HepG2 (cell line): ENCODE data around the gene PRKCE. TPM values are rescaled to one million over a fixed set of nuclear protein-coding genes. Genes with fewer than 3 reads are reported as not detected.

Experiments
- ATAC-seq: fragments of 200-7000 bp; cut with Tn5 transposase; 3 replicates; pipeline ENCODE4 v1.9.1; 2020; ENCODE audit warnings: mild to moderate bottlenecking, moderate library complexity
- BruUV-seq: library from RNA; stranded (reverse); fragments of 400-500 nt; replicated peaks from 2 replicates; lab custom pipeline; 2021; lab: Mats Ljungman, UMichigan
- CTCF ChIA-PET: fragments of 300-600 bp; formaldehyde crosslinking; extraction: SDS; loops from one replicate; lab custom pipeline; 2021; ENCODE audit warnings: low total read pairs, inconsistent platforms, low intra/inter-chr PET ratio; lab: Yijun Ruan, JAX
- POLR2A ChIA-PET: fragments of 350-600 bp; sonication (Branson Sonifier 250); formaldehyde crosslinking; loops from one replicate; lab custom pipeline; 2020; ENCODE audit warnings: antibody characterized with exemption, inconsistent platforms; lab: Yijun Ruan, JAX
- DNase-seq: peaks from one replicate; pipeline ENCODE4 v3.0.0-alpha.2; 2015; ENCODE audit warnings: low spot score
- FAIRE-seq: peaks from 3 replicates; lab custom pipeline; 2011; peaks lifted over from hg19 to GRCh38; lab: Jason Lieb, UNC
- H2AFZ ChIP-seq: one replicate; pipeline ENCODE4 v1.6.1; 2011; ENCODE audit warnings: low read length, inconsistent platforms
- H3K27ac ChIP-seq: fragments of 300-600 bp; 3 replicates; pipeline ENCODE4 v1.8.0; 2011; ENCODE audit warnings: mixed run types, mild to moderate bottlenecking, mixed read lengths, low read length, inconsistent platforms; ENCODE audit not compliant: insufficient read depth; ENCODE audit errors: extremely low read length
- H3K27me3 ChIP-seq, 2 experiments: fragments of 200-600 bp in 1 of 2; 2 replicates in 1 of 2; 3 replicates in 1 of 2; pipeline versions ENCODE4 v1.6.0 to v1.8.0; 2011; ENCODE audit warnings: low read length in 2 of 2, mild to moderate bottlenecking in 2 of 2, moderate library complexity in 2 of 2, inconsistent platforms in 1 of 2; ENCODE audit not compliant: insufficient read depth in 2 of 2, control insufficient read depth in 1 of 2
- H3K36me3 ChIP-seq, 2 experiments: fragments of 200-600 bp in 1 of 2; replicated peaks in 1 of 2; 2 replicates in 1 of 2; 3 replicates in 1 of 2; pipeline versions ENCODE4 v1.5.1 to v1.8.0; 2011; ENCODE audit warnings: low read length in 2 of 2, inconsistent platforms in 1 of 2; ENCODE audit not compliant: insufficient read depth in 2 of 2, control insufficient read depth in 1 of 2
- H3K4me1 ChIP-seq: 2 replicates; pipeline ENCODE4 v1.5.1; 2012; ENCODE audit warnings: low read length, inconsistent platforms; ENCODE audit not compliant: insufficient read depth
- H3K4me2 ChIP-seq: 2 replicates; pipeline ENCODE4 v1.6.0; 2011; ENCODE audit warnings: low read depth, low read length, inconsistent platforms
- H3K4me3 ChIP-seq, 3 experiments: fragments of 200-600 bp in 1 of 3; sonication (generic), shearing (Covaris generic) in 1 of 3; replicated peaks in 1 of 3; 2 replicates each; pipeline ENCODE4 v1.5.1; 2011 to 2016; ENCODE audit warnings: low read length in 3 of 3, inconsistent platforms in 2 of 3, low read depth in 2 of 3, mild to moderate bottlenecking in 2 of 3, control low read depth in 1 of 3, mixed read lengths in 1 of 3; ENCODE audit not compliant: insufficient read depth in 1 of 3
- H3K79me2 ChIP-seq: one replicate; pipeline ENCODE4 v1.6.1; 2011; ENCODE audit warnings: low read length, inconsistent platforms; ENCODE audit not compliant: insufficient read depth
- H3K9ac ChIP-seq: 2 replicates; pipeline ENCODE4 v1.6.0; 2011; ENCODE audit warnings: mild to moderate bottlenecking, low read depth, low read length, inconsistent platforms; ENCODE audit not compliant: insufficient read depth
- H3K9me3 ChIP-seq: 2 replicates; pipeline ENCODE4 v1.5.1; 2012; ENCODE audit warnings: mild to moderate bottlenecking, low read length
- H4K20me1 ChIP-seq: 2 replicates; pipeline ENCODE4 v1.6.0; 2011; ENCODE audit warnings: inconsistent platforms, mild to moderate bottlenecking, low read length, moderate library complexity; ENCODE audit not compliant: insufficient read depth
- BRCA1 ChIP-seq: sonication (generic); formaldehyde crosslinking; IDR thresholded peaks from 2 replicates; pipeline ENCODE4 v1.4.0; 2020; ENCODE audit warnings: missing genetic modification reagents
- CAMTA2 ChIP-seq: sonication (generic); formaldehyde crosslinking; IDR thresholded peaks from 2 replicates; pipeline ENCODE4 v1.4.0; 2020; ENCODE audit warnings: mild to moderate bottlenecking, missing genetic modification reagents, borderline replicate concordance
- NR1H2 ChIP-seq: sonication (generic); formaldehyde crosslinking; IDR thresholded peaks from 2 replicates; pipeline ENCODE4 v1.8.1; 2022; ENCODE audit warnings: low read depth, missing genetic modification reagents, borderline replicate concordance
- PAX8 ChIP-seq: sonication (generic); formaldehyde crosslinking; IDR thresholded peaks from 2 replicates; pipeline ENCODE4 v1.8.0; 2022; ENCODE audit warnings: mild to moderate bottlenecking, missing genetic modification reagents, borderline replicate concordance
- SALL2 ChIP-seq: sonication (generic); formaldehyde crosslinking; IDR thresholded peaks from 2 replicates; pipeline ENCODE4 v1.8.1; 2023; ENCODE audit warnings: mild to moderate bottlenecking, missing genetic modification reagents, inconsistent platforms
- SATB2 ChIP-seq: sonication (generic); formaldehyde crosslinking; IDR thresholded peaks from 2 replicates; pipeline ENCODE4 v1.5.0; 2020; ENCODE audit warnings: missing genetic modification reagents
- YEATS4 ChIP-seq: sonication (generic); formaldehyde crosslinking; IDR thresholded peaks from 2 replicates; pipeline ENCODE4 v1.4.0; 2020; ENCODE audit warnings: missing genetic modification reagents, borderline replicate concordance
- ZFP36L1 ChIP-seq: sonication (generic); formaldehyde crosslinking; IDR thresholded peaks from 2 replicates; pipeline ENCODE4 v1.8.0; 2022; ENCODE audit warnings: mild to moderate bottlenecking, missing genetic modification reagents, moderate library complexity
- ZNF121 ChIP-seq: sonication (generic); formaldehyde crosslinking; IDR thresholded peaks from 2 replicates; pipeline ENCODE4 v1.5.0; 2020; ENCODE audit warnings: mild to moderate bottlenecking, missing genetic modification reagents
- ZNF614 ChIP-seq: IDR thresholded peaks from 2 replicates; pipeline ENCODE4 v1.6.1; 2018; ENCODE audit warnings: missing biosample characterization, missing genetic modification reagents, inconsistent platforms, borderline replicate concordance
- ZNF878 ChIP-seq: sonication (generic); formaldehyde crosslinking; IDR thresholded peaks from 2 replicates; pipeline ENCODE4 v1.8.1; 2023; ENCODE audit warnings: mild to moderate bottlenecking, missing genetic modification reagents, moderate library complexity
- WGBS: methylation state at CpG from one replicate; pipeline ENCODE4 v1.1.6; 2017; ENCODE audit warnings: low lambda C conversion rate; 5-methylcytosine and 5-hydroxymethylcytosine counted together
- in situ Hi-C: cut with HindIII; loops from 2 replicates; pipeline ENCODE4 v1.10.0; 2017; ENCODE audit warnings: low pct_unique_long_range_greater_than_20kb; ENCODE audit not compliant: extremely low pct_ligation_motif_present
- intact Hi-C: fragments of 100-400 bp; cut with micrococcal nuclease; formaldehyde crosslinking; loops from one replicate; pipeline ENCODE4 v1.10.0; 2022; ENCODE audit not compliant: unreplicated experiment
- polyA plus RNA-seq, 8 experiments: library from polyadenylated mRNA; depleted of rRNA in 3 of 8; stranded (reverse) in 7 of 8; unstranded in 1 of 8; fragments of >200 nt; fragmentation: Illumina TruSeq in 4 of 8; extraction: Trizol in 4 of 8; gene quantifications; 2 replicates each; pipeline versions ENCODE4 v1.2.1 to v1.2.3, GENCODE V29; 2011 to 2016; ENCODE audit warnings: low read depth in 4 of 8, missing spikeins in 1 of 8, mixed read lengths in 1 of 8; ENCODE audit not compliant: insufficient read depth in 1 of 8
- total RNA-seq, 5 experiments: library from RNA; depleted of rRNA; stranded (reverse); fragments of >200 nt; fragmentation: Illumina TruSeq; extraction: Trizol; gene quantifications; 2 replicates each; pipeline ENCODE4 v1.2.3, GENCODE V29; 2016; ENCODE audit warnings: low read depth in 1 of 5
- TF ChIP-seq, protein P1 (sequence below): sonication (generic); formaldehyde crosslinking; IDR thresholded peaks from 2 replicates; pipeline ENCODE4 v1.4.0; 2020; ENCODE audit warnings: missing genetic modification reagents, borderline replicate concordance
- TF ChIP-seq, protein P2 (sequence below): sonication (generic); formaldehyde crosslinking; IDR thresholded peaks from 2 replicates; pipeline ENCODE4 v1.5.0; 2020; ENCODE audit warnings: mild to moderate bottlenecking, missing genetic modification reagents

Gene PRKCE
- total and polyA plus RNA-seq, 2 of the 13 experiments (the other 11 are each of a cell fraction or from before 2014, with no cell fraction given), result 1.0 to 3.9 TPM

DNA sequence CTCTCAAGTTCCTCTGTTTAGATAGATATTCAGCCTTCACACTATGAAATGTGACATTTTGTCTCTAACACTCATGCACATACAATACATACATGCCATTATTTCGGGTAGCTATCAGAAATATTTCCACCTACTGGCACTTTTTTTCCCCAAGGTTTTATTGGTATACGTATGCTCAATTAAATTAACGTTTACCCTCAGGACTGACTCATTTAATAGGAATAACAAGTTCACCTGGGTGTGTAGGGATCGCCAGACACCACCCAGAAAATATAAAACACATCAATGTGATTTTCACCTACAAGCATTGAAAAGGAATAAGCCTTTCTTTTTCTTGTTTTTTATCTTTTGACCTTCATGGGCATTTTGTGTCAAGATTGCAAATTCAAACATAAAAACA is 507.2 kb downstream of the PRKCE start:
- intact Hi-C loops, result no loop called here
- POLR2A ChIA-PET, result no interaction called here

DNA sequence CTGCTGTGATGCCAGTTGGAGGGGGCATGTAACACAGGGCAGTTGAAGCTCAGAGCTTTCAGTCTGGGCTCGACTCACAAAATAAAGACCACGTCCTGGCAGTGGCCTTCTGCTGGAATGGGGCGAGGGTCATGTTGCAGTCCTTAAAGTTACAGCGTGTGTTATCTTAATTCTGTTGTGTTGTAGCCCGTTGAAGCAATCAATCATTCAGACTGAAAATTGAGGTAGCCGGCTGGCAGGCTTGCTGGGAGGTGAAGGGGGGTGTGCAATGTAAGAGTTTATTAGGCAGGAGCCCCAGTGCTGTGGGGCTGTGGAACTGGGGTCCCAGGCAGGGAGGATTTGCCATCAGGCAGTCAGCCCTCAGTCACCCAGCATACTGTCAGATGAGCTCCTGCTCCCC is 508.9 kb downstream of the PRKCE start:
- no peak overlapping the region for H3K4me3 ChIP-seq
- no TSS peak for BruUV-seq
- H3K4me1 ChIP-seq, result no peaks in the 10 kb centered on the region
- intact Hi-C loops (no loop called here), in situ Hi-C loops (no loop called here)
- POLR2A ChIA-PET, result no interaction called here
- no peaks in the 10 kb centered on the region for H3K36me3 ChIP-seq
- H3K9ac ChIP-seq, result no peak overlapping the region
- CTCF ChIA-PET, result no interaction called here
- H3K27me3 ChIP-seq, result no peaks in the 10 kb centered on the region; a peak in 1 of 5 replicates
- FAIRE-seq (no peak), ATAC-seq (no peak), DNase-seq (no peak)
- H3K79me2 ChIP-seq, result no peaks in the 10 kb centered on the region
- H3K4me2 ChIP-seq, result no peak overlapping the region
- no peak overlapping the region for H2AFZ ChIP-seq
- no peaks in the 10 kb centered on the region for H3K9me3 ChIP-seq
- WGBS, result 74% methylated on average over 6 of the region's 6 CpGs
- H4K20me1 ChIP-seq, result no peaks in the 10 kb centered on the region
- H3K27ac ChIP-seq, result no peak overlapping the region
- TF ChIP-seq PAX8 (CRISPR knock-in tag) (no peak), ZNF121 (no peak), SALL2 (no peak), ZNF614 (CRISPR knock-in tag) (no peak), SATB2 (CRISPR knock-in tag) (no peak), CAMTA2 (CRISPR knock-in tag) (no peak), ZFP36L1 (no peak), YEATS4 (CRISPR knock-in tag) (no peak), NR1H2 (no peak), ZNF878 (CRISPR knock-in tag) (no peak)
- TF ChIP-seq, protein P1, sequence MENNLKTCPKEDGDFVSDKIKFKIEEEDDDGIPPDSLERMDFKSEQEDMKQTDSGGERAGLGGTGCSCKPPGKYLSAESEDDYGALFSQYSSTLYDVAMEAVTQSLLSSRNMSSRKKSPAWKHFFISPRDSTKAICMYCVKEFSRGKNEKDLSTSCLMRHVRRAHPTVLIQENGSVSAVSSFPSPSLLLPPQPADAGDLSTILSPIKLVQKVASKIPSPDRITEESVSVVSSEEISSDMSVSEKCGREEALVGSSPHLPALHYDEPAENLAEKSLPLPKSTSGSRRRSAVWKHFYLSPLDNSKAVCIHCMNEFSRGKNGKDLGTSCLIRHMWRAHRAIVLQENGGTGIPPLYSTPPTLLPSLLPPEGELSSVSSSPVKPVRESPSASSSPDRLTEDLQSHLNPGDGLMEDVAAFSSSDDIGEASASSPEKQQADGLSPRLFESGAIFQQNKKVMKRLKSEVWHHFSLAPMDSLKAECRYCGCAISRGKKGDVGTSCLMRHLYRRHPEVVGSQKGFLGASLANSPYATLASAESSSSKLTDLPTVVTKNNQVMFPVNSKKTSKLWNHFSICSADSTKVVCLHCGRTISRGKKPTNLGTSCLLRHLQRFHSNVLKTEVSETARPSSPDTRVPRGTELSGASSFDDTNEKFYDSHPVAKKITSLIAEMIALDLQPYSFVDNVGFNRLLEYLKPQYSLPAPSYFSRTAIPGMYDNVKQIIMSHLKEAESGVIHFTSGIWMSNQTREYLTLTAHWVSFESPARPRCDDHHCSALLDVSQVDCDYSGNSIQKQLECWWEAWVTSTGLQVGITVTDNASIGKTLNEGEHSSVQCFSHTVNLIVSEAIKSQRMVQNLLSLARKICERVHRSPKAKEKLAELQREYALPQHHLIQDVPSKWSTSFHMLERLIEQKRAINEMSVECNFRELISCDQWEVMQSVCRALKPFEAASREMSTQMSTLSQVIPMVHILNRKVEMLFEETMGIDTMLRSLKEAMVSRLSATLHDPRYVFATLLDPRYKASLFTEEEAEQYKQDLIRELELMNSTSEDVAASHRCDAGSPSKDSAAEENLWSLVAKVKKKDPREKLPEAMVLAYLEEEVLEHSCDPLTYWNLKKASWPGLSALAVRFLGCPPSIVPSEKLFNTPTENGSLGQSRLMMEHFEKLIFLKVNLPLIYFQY (CRISPR knock-in tag), result no peak
- TF ChIP-seq, protein P2, sequence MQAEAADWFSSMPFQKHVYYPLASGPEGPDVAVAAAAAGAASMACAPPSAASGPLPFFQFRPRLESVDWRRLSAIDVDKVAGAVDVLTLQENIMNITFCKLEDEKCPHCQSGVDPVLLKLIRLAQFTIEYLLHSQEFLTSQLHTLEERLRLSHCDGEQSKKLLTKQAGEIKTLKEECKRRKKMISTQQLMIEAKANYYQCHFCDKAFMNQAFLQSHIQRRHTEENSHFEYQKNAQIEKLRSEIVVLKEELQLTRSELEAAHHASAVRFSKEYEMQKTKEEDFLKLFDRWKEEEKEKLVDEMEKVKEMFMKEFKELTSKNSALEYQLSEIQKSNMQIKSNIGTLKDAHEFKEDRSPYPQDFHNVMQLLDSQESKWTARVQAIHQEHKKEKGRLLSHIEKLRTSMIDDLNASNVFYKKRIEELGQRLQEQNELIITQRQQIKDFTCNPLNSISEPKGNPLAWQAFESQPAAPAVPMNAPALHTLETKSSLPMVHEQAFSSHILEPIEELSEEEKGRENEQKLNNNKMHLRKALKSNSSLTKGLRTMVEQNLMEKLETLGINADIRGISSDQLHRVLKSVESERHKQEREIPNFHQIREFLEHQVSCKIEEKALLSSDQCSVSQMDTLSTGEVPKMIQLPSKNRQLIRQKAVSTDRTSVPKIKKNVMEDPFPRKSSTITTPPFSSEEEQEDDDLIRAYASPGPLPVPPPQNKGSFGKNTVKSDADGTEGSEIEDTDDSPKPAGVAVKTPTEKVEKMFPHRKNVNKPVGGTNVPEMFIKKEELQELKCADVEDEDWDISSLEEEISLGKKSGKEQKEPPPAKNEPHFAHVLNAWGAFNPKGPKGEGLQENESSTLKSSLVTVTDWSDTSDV, result no peak

More for the DNA sequence above, 507.2 kb downstream of the PRKCE start:
- no TSS peak for BruUV-seq
- FAIRE-seq, result no peak
- in situ Hi-C loops, result no loop called here
- H3K79me2 ChIP-seq, result no peaks in the 10 kb centered on the region
- TF ChIP-seq BRCA1 (CRISPR knock-in tag), result no peak
- no peaks in the 10 kb centered on the region; a peak in 1 of 5 replicates for H3K27me3 ChIP-seq
- H3K9me3 ChIP-seq, result no peaks in the 10 kb centered on the region
- no peaks in the 10 kb centered on the region for H3K36me3 ChIP-seq
- H3K9ac ChIP-seq, result no peak overlapping the region
- no peaks in the 10 kb centered on the region for H3K4me1 ChIP-seq
- no peak overlapping the region for H3K27ac ChIP-seq
- no peak for ATAC-seq
- WGBS, result 51% methylated on average over 4 of the region's 4 CpGs
- H4K20me1 ChIP-seq, result no peaks in the 10 kb centered on the region
- DNase-seq, result no peak
- no peak overlapping the region for H3K4me2 ChIP-seq
- CTCF ChIA-PET, result no interaction called here
- no peak overlapping the region for H2AFZ ChIP-seq
- no peak overlapping the region for H3K4me3 ChIP-seq
